HT1080 (cell line): ENCODE data around the gene CDHR5. TPM values are rescaled to one million over a fixed set of nuclear protein-coding genes. Genes with fewer than 3 reads are reported as not detected.
A peak's percentile ranks its signal among the peaks of the same experiment; 100 is the strongest.
"Not testable (repeated sequence)": the region's sequence is repeated elsewhere in the genome, so short reads cannot be mapped to it uniquely, and the experiment has no call there.

Source experiments
- DNase-seq: peaks from one replicate; pipeline ENCODE4 v3.0.0-alpha.2; 2015; ENCODE audit warnings: low read depth
- total RNA-seq: library from RNA; depleted of rRNA; stranded (reverse); fragments of >200 nt; shearing (Covaris generic); gene quantifications from 2 replicates; pipeline ENCODE4 v1.2.3, GENCODE V29; 2014

The CDHR5 gene
- total RNA-seq, 1 experiment from 2014 or later: not detected

DNA sequence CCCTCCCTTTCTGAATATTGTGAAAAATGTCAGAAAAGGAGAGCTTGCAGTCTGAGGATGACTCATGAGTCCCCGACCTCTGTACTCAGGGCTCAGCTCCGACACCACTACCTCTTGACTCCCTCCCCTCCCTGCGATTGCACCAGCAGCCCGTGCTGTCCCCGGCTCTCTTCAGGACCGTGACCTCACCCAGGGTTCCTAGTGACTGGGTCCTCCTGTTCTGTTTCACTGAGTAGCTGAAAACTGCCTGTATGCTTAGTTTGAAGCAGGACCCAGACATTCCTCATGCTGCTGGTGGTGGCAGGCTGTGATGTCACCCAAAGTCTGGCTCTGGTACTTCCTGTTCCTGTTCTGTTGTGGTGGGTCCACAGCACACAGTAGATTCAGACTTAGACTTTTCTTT is 36.8 kb downstream of the CDHR5 start:
- peak; percentile 53 for DNase-seq

DNA sequence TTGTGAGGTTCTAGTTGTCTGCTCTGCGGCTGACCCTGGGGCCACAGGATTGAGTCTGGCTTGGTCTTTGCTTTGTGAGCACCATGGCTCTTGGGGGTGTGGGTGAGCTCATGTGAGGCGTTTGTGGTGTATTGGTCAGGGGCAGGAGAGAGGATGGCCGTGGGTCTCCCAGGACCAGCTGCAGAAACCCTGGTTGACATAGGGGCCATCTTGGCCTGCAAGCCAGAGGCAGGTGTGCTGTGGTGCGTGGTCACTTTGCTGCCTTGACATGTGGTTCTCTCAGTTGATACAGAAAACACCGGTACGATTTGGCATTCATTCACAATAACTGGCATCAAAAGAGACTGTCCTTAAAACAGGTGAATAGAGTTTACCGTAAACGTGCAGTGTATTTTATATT is 37.2 kb downstream of the CDHR5 start:
- no peak for DNase-seq

DNA sequence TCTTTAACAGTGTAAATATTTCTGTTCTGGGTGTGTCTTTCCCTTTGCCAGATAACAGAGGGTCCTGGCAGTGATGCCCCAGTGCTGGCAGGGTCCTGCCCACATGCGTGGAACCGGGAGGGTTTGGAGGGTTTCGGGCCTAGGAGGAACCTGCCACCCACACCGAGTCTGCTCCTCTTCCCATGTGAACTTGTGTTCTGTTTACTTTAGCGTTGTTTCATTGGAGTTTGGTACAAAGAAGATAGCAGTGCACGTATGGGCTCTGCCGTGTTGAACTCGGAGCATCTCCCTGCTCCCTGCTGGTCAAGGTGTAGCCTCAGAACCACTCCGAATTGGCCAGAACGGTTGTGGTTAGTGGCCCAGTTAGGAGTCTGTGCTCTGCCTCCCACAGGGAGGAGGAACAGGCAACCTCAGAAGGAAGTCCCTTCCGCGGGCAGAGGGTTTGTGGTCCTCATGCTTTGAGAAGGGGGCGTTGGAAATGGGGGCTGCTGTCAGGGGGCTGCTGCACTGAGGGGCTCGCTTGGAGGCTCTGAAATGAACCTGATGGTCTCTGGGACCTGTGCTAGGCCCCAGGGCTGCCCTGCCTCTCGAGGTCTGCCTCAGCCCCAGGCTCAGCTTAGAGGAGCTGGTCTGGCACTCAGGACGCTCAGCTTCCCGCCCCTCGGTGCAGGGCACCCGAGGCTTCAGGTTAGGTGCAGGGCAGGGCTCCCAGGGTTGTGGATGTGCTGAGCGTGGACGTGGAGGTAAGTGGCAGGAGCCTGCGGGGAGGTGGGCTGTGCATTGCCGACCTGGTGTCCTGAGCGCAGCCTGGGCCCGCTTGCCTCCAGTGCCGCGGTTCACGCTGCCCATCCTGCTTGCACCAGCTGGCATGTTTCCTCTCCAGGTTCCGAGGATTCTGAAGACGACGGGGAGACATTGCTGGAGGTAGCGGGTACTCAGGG is 38.1 kb downstream of the CDHR5 start:
- no peak for DNase-seq

DNA sequence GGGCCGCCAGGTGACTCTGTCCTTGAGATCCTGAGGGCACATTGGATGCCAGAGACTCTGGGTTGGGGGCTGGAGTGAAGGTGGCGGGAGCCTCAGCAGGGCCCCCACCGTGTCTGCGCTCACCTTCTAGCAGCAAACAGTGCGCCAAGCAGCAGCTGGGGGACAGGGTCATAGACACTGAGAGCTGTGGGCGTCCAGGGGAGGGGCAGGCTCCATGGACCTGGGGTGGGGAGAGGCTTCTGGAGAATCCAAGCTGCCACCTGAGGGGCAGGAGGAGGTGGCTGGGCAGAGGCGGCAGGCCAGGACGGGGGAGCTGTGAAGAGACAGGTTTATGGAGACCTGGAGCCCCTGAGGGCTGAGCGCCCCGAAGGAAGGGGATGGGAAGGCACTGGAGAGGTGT is 40.5 kb downstream of the CDHR5 start:
- DNase-seq: no peak

DNA sequence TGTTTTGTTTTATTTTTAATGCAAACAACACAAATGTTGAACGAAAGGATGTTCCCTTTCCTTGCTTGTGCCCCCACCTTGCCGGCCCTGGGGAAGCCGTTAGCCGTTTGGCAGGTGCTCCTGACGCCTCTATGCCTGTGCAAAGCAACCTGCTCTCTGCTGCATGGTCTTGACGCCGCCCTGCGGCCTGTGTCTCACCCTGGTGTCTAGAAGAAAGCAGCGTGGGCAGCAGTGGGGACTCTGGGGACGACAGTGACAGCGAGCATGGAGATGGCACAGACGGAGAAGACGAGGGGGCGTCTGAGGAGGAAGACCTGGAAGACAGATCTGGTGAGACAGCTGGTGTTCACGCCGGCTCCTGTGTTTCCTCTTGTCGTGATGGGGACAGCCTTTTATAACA is 43.0 kb downstream of the CDHR5 start:
- no peak for DNase-seq

DNA sequence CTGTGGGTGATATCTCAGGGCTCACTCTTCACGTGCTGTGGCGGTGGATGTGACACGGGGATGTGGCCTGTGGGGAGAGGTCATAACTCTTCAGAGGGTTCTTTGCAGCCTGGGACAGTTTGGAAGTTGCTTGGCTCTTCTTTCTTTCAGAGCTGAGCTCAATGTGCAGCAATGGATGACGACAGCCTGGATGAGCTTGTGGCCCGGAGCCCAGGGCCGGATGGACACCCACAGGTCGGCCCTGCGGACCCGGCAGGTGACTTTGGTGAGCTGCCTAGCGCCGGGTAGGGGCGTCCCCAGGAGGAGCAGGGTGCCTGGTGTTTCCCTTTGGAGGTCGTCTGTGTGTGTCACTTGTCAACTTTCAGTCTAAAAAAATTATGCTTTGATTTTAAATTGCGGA is 43.4 kb downstream of the CDHR5 start:
- no peak for DNase-seq

DNA sequence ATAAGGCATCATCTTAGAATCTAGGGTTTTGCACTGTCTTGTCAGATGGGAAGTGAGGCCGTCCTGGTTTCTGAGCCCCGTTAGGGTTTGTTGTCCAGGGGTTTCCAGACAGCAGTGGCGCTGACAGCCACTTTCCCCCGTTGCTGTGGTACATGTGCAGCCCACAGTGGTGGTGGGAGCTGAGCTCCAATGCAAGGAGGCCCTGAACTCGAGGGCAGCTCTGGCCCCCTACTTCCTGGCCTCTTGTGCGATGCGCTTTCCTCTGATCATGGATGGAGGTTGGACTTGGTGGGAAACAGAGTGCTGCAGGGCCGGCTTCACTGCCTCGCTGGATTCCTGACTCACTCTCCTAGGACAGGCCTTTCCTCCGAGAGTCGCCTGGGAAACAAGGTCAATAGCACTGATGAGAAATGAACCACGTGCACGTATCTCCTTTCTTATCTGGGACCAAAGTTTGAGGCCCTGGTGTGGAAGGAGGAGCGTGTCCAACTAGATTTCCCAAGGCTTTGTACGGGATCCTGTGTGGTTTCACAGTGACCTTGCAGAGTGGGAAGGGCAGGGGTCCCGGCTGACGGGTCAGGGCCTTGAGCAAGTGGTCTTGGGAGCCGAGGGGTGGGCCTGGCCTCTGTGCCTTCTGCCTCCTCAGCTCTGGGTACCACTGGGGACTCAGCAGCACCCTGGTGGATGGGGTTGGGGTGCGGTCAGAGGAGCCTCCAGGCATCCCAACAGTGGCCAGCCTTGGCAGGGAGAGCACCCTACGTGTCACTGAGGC is 44.7 kb downstream of the CDHR5 start:
- no peak for DNase-seq

DNA sequence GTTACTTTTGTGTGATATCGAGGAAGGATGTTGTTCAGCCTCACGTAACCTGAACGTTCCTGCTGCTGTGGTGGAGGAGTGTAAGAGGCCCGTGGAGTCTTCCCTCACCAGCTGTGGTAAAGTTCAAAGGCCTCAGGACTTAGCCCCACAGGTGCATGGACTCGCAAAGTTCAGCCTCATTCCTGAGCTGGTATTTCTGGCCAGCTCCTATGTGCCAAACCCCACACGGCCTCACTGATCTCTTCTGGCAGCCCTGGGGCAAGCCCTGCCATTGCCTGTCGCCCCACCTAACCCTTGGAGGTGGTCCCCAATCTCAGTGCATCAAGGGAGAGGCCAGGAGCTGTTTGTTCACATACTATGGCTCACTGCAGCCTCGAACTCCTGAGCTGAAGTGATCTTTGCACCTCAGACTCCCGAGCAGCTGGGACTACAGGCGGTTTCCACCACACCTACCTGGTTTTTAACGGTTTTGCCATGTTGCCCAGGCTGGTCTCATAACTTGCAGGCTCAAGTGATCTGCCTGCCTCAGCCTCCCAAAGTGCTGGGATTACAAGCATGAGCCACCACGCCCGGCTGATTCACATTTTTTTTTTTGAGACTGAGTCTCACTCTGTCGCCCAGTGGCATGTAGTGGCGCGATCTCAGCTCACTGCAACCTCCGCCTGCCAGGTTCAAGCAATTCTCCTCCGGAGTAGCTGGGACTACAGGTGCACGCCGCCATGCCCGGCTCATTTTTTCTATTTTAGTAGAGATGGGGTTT is 46.3 kb downstream of the CDHR5 start:
- DNase-seq: no peak

DNA sequence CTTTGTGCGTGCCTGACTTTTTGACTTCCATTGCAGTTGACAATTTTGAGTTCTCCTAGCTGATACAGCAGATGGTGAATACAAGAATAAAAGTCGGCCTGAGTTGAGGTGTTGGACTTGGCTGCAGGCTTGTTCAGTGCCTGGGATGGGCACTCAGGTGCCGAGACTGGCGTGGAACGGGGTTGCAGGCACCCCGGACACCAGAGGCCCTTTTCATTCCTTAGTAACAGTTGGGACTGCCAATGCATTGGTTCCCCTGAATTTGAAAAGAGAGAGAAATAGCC is 47.2 kb downstream of the CDHR5 start:
- no peak for DNase-seq

DNA sequence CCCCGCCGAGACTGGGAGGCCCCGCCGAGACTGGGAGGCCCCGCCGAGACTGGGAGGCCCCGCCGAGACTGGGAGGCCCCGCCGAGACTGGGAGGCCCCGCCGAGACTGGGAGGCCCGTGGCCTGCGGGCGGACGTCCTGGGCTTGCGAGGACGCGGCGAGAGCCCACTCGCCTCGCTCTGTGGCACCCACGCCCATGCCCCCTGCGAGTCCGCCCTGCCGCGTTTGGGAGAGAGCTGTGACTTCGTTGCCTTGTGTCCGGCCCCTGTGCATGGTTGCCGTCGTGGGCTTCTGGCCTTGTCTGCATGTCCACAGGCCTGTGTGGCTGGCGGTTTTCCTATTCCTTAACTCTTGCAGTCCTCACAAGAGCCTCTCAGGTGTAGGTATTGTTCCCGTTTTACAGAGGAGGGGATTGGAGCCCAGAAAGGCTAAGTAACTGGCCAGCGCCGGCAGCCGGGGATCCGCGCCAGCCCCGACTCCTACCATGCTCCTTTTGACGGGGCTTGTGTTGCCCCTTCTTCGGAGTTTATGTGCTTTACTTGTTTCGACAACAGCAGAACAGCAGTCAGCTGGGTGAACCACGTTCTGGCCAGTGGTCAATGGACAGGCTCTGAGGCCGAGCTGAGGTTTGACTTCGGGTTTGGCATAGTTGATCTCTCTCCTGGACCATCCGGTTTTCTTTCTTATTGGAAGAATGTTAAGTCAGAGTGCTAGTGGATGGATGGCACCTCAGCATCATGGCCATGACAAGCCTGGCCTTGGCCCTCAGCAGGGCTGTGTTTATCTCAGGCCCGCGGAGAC is 47.7 kb downstream of the CDHR5 start:
- DNase-seq: no peak

DNA sequence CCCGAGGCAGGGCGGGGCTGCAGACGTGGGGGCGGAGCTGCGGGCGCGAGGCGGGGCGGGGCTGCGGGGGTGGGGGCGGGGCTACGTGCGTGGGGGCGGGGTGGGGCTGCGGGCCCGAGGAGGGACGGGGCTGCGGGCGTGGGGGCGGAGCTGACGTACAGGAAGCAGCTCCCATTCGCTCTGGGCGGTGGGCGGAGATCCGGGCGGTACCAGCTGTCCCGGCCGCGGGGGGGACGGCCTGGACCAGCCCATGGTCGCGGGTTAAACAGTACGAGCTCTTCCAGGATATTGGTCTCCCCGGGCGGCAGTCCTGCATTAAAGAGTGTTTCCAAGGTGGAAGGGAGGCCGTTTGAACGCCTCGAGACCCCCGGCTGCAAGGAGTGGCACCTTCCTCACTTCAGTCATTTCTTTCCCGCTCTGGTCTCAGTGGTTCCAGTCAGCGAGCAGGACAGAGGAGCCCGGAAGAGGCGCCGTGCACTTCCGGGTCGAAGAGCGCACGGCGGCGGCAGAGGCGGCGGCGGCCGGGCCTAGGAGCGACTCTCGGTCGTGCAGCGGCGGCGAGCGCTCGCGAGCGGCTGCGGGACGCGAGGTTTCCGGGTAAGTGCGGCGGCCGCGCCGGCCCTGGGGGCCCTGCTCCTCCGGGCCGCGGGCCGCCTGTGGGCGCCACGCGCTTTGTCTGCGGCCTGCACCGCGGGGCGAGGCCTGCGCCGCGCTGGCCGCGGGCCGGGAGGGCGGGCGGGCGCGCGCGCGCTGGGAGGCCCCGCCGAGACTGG is 48.6 kb downstream of the CDHR5 start, which contains the start of gene PHRF1:
PHRF1 (plus strand) TSS at position 475 of the 773 bp plus-strand sequence. CDS start 5,043 bp downstream, outside the sequence.
- DNase-seq: peak; percentile 85

DNA sequence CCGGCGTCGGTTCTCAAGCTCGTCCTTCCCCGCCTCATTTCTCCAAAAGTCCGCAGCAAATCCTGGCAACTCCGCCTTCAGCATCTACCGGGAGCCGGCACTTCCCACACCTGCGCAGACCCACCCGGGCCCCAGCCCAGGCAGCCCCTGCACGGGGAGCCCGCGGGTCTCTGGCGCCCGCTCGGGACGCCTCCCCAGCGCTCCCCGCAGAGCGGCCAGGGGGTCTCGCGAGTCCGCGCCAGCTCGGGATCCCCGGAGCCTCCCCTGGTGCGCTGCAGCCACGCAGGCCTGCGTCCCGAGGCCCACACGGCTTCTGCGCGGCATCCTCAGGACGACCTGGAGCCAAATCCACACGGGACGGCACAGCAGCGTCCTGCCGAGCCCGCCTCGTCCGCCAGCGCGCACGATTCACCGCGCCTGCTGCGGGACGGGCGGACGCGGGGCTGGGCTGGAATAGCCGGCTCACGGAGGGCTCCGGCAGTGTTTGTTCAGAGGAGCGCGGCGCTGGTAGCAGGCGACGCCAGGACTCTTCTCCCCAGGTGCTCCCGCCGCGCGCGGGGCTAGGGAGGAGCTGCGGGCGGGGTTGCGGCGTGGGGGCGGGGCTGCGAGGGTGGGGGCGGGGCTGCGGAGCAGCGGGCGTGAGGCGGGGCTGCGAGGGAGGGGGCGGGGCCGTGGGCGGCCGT is 49.3 kb downstream of the CDHR5 start:
- no peak for DNase-seq

DNA sequence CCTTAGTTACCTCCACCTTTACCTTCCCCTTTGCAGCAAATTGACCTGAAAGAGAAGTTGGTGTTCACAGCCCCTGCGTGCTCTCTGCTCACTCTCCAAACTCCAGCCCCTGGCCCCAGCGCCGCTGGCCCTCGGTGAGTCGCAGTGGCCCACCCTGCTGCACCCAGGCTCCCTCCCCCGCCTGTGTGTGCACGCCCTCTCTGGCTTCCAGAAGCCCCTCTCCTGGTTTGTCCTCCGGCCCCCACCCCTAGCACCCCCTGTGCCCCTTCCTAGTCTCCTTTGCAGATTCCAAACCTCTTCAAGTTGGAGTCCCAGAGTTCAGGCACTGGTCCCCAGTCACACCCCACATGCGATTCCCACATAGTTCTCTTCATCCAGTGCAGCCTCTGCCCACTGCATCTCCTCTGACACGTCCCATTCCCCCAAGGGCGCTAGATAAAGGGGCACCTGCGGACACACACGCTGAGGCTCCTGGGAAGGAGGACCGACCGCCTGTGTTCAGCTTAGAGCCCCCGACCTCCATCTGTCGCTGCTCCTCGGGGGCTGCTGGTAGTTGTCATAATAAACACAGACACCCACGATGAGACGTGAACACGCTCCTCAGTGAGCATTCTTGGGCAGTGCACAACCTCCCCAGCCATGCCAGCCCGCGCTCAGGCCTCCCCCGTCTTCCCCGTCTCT is 50.0 kb downstream of the CDHR5 start:
- no peak for DNase-seq

DNA sequence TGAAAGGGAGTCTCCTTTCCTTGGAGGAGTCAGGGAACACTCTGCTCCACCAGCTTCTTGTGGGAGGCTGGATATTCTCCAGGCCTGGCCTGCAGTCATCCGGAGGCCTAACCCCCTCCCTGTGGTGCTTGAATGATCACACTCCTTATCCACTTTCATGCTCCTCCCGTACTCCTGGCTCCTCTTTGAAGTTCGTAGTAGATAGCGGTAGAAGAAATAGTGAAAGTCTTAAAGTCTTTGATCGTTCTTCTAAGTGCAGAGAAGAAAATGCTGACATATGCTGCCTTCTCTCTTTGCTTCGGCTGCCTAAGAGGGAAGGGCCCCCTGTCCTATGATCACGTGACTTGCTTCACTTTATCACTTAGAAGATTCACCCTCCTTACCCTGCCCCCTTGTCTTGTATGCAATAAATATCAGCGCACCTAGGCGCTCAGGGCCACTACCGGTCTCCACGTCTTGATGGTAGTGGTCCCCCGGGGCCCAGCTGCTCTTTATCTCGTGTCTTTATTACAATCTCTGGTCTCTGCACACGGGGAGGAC is 50.7 kb downstream of the CDHR5 start:
- not testable (repeated sequence) for DNase-seq

DNA sequence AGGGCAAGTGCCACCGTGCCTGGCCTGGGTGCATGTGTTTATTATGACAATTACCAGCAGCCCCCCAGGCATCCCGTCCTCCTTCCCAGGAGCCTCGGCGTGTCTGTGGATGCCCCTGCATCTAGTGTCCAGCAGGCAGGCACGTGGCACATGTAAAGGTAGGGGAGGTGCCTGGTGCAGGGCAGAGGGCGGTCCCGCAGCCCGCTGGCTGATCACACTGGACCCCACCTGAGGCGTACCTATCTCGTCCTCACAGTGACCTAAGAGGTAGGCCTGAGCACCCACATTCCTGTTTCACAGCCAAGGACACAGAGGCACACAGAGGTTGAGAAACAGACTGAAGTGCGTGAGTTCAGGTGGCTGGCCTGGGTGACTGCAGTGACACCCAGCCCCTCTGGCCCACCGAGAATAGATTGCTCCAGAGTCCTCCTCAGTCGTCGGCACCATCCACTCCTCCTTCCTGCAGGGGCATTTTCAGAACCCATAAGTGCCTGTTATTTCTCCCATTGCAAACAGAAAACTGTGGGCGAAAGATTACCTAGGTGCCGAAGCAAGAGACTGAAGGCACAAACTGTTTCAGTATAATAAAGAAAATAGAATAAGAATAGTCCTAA is 51.5 kb downstream of the CDHR5 start:
- DNase-seq: no peak

DNA sequence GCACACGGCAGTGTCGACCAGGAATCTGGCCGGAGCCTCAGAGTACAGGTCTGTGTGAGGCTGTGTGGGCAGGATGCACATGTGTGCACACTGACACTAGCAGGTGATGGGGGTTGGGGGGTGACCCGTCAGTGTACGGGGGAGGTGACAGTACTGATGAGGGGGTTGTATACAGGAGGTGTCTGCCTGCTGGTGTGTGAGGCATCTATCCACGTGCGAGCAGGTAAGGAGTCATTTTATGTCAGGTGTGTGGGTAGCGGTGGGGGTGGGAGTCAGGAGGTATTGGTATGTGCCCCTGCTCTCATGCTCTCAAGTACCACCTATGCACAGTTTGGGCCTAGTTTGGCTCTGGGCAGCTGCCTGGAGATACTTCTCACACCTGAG is 53.0 kb downstream of the CDHR5 start:
- DNase-seq: no peak

DNA sequence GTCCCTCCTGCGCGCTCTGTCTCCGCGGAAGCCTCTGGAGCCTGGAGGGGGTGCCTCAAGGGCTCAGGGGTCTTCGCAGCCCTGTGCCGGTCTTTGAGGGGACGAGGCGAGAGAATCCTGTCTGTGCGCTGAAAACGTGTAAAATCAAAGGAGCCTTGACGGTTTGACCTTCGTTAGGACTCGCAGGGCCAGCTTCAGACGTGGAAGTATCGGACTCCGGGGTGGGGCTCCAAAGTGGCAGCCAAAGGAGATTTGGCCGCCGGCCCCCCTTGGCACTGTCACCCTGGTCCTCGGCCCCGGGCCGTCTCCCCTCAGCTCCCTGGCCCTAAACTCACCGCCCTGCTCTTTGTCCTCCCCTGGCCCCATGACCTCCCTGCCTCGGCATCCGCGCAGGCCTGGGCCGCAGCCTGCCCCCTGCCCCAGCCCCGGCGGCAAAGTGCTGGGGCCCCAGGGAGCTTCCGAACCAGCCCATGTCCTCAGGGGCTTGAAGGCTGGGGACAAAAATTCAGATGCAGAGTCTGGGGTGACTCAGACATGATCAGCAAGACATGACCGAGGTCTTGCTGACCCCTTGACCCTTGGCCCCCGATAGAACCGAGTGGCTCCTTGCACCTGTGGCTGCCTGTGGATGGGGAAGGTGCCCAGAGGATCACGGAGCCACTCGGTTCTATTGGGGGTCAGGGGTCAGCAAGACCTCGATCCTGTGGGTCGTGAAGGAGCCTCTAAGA is 55.4 kb downstream of the CDHR5 start:
- DNase-seq: no peak
